HepG2 (cell line): ENCODE results near the gene SASH1. TPM values are rescaled to one million over a fixed set of nuclear protein-coding genes. Genes with fewer than 3 reads are reported as not detected.
A peak's percentile ranks its signal among the peaks of the same experiment; 100 is the strongest.

Experiments
- HDAC1 ChIP-seq: sonication (generic); formaldehyde crosslinking; IDR thresholded peaks from 2 replicates; pipeline ENCODE4 v1.5.1; 2020; ENCODE audit warnings: mild to moderate bottlenecking, missing genetic modification reagents
- HOXA7 ChIP-seq: sonication (generic); formaldehyde crosslinking; IDR thresholded peaks from 2 replicates; pipeline ENCODE4 v1.8.1; 2022; ENCODE audit warnings: mild to moderate bottlenecking, missing genetic modification reagents, moderate library complexity
- NFE2L2 ChIP-seq: fragments of 150-350 bp; IDR thresholded peaks from 2 replicates; pipeline ENCODE4 v1.6.1; 2014; ENCODE audit warnings: low read length
- PAF1 ChIP-seq: IDR thresholded peaks from 2 replicates; pipeline ENCODE4 v1.6.1; 2016; ENCODE audit warnings: missing genetic modification reagents, missing compliant biosample characterization
- ZBTB7A ChIP-seq: sonication (generic); formaldehyde crosslinking; IDR thresholded peaks from 2 replicates; pipeline ENCODE4 v1.8.0; 2022; ENCODE audit warnings: mild to moderate bottlenecking, missing genetic modification reagents
- ZC3H4 ChIP-seq: sonication (generic); formaldehyde crosslinking; IDR thresholded peaks from 2 replicates; pipeline ENCODE4 v1.4.0; 2020; ENCODE audit warnings: missing genetic modification reagents, borderline replicate concordance
- ZNF232 ChIP-seq: sonication (generic); formaldehyde crosslinking; IDR thresholded peaks from 2 replicates; pipeline ENCODE4 v1.4.0; 2020; ENCODE audit warnings: missing genetic modification reagents, borderline replicate concordance
- ZNF3 ChIP-seq: IDR thresholded peaks from 2 replicates; pipeline ENCODE4 v1.7.0; 2017; ENCODE audit warnings: inconsistent platforms
- ZNF543 ChIP-seq: sonication (generic); formaldehyde crosslinking; IDR thresholded peaks from 2 replicates; pipeline ENCODE4 v1.4.0; 2020; ENCODE audit warnings: mild to moderate bottlenecking, missing genetic modification reagents
- ZNF549 ChIP-seq: sonication (generic); formaldehyde crosslinking; IDR thresholded peaks from 2 replicates; pipeline ENCODE4 v1.5.0; 2020; ENCODE audit warnings: missing genetic modification reagents
- ZNF883 ChIP-seq: sonication (generic); formaldehyde crosslinking; IDR thresholded peaks from 2 replicates; pipeline ENCODE4 v1.5.1; 2020; ENCODE audit warnings: mild to moderate bottlenecking, missing genetic modification reagents; ENCODE audit errors: not compliant biosample characterization
- ZSCAN29 ChIP-seq: sonication (generic); formaldehyde crosslinking; conservative IDR thresholded peaks from 2 replicates; pipeline ENCODE4 v1.4.0; 2020; ENCODE audit warnings: mild to moderate bottlenecking, missing genetic modification reagents
- polyA plus RNA-seq, 8 experiments: library from polyadenylated mRNA; depleted of rRNA in 3 of 8; stranded (reverse) in 7 of 8; unstranded in 1 of 8; fragments of >200 nt; fragmentation: Illumina TruSeq in 4 of 8; extraction: Trizol in 4 of 8; gene quantifications; 2 replicates each; pipeline versions ENCODE4 v1.2.1 to v1.2.3, GENCODE V29; 2011 to 2016; ENCODE audit warnings: low read depth in 4 of 8, missing spikeins in 1 of 8, mixed read lengths in 1 of 8; ENCODE audit not compliant: insufficient read depth in 1 of 8
- total RNA-seq, 5 experiments: library from RNA; depleted of rRNA; stranded (reverse); fragments of >200 nt; fragmentation: Illumina TruSeq; extraction: Trizol; gene quantifications; 2 replicates each; pipeline ENCODE4 v1.2.3, GENCODE V29; 2016; ENCODE audit warnings: low read depth in 1 of 5
- TF ChIP-seq, protein P1 (sequence below): sonication (generic); formaldehyde crosslinking; IDR thresholded peaks from 2 replicates; pipeline ENCODE4 v1.4.0; 2020; ENCODE audit warnings: missing genetic modification reagents, borderline replicate concordance
- TF ChIP-seq, protein P2 (sequence below): sonication (generic); formaldehyde crosslinking; IDR thresholded peaks from 2 replicates; pipeline ENCODE4 v1.4.0; 2020; ENCODE audit warnings: missing genetic modification reagents
- TF ChIP-seq, protein P3 (sequence below): sonication (generic); formaldehyde crosslinking; IDR thresholded peaks from 2 replicates; pipeline ENCODE4 v1.9.0; 2021; ENCODE audit warnings: missing genetic modification reagents, mild to moderate bottlenecking, borderline replicate concordance
- TF ChIP-seq, protein P4 (sequence below): sonication (generic); formaldehyde crosslinking; IDR thresholded peaks from 2 replicates; pipeline ENCODE4 v1.5.1; 2020; ENCODE audit warnings: missing genetic modification reagents, mild to moderate bottlenecking, borderline replicate concordance
- TF ChIP-seq, protein P5 (sequence below): sonication (generic); formaldehyde crosslinking; IDR thresholded peaks from 2 replicates; pipeline ENCODE4 v1.8.0; 2022; ENCODE audit warnings: missing genetic modification reagents, mild to moderate bottlenecking, borderline replicate concordance
- TF ChIP-seq, protein P6 (sequence below): sonication (generic); formaldehyde crosslinking; IDR thresholded peaks from 2 replicates; pipeline ENCODE4 v1.4.0; 2020; ENCODE audit warnings: missing genetic modification reagents

The SASH1 gene
- total and polyA plus RNA-seq, 2 of the 13 experiments (the other 11 are each of a cell fraction or from before 2014, with no cell fraction given): 7.5 to 8.2 TPM

DNA sequence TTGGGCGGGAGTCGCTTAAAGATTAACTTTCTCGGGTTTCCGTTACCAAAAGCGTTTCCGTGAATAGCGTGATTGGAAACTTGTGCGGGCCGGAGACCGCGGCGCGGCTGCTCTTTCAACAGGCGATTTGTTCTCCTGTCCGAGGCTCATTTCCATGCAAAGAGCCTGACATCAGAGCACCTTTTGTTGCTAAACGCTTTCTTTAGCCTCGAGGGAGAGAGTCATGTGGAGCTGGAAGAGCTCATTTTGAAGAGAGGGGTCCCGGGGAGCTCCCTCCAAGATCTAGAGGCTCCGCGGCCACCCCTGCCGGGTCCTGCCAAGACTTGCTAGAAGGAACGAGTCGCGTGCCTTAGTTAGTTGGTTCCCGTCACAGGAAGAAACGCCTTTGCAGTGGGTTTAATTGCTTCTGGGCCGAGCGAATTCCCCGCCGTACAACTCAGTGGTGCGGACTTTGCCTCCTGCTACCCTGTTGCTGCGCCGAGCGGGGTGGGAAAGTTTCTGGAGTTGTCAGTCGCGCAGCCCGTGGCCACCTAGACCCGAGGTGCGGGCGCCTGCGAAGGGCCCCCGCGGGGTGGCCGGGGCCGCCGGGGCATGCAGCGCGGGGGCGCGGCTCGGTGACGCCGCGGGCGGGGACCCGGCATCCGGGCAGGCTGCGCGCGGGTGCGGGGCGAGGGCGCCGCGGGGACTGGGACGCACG is at the start of gene SASH1 (continued):
- TF ChIP-seq, protein P1, sequence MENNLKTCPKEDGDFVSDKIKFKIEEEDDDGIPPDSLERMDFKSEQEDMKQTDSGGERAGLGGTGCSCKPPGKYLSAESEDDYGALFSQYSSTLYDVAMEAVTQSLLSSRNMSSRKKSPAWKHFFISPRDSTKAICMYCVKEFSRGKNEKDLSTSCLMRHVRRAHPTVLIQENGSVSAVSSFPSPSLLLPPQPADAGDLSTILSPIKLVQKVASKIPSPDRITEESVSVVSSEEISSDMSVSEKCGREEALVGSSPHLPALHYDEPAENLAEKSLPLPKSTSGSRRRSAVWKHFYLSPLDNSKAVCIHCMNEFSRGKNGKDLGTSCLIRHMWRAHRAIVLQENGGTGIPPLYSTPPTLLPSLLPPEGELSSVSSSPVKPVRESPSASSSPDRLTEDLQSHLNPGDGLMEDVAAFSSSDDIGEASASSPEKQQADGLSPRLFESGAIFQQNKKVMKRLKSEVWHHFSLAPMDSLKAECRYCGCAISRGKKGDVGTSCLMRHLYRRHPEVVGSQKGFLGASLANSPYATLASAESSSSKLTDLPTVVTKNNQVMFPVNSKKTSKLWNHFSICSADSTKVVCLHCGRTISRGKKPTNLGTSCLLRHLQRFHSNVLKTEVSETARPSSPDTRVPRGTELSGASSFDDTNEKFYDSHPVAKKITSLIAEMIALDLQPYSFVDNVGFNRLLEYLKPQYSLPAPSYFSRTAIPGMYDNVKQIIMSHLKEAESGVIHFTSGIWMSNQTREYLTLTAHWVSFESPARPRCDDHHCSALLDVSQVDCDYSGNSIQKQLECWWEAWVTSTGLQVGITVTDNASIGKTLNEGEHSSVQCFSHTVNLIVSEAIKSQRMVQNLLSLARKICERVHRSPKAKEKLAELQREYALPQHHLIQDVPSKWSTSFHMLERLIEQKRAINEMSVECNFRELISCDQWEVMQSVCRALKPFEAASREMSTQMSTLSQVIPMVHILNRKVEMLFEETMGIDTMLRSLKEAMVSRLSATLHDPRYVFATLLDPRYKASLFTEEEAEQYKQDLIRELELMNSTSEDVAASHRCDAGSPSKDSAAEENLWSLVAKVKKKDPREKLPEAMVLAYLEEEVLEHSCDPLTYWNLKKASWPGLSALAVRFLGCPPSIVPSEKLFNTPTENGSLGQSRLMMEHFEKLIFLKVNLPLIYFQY (CRISPR knock-in tag): peak; percentile 86
- peak; percentile 63; the same call in 1 of the 2 replicates for TF ChIP-seq HDAC1 (CRISPR knock-in tag)
- TF ChIP-seq, protein P2, sequence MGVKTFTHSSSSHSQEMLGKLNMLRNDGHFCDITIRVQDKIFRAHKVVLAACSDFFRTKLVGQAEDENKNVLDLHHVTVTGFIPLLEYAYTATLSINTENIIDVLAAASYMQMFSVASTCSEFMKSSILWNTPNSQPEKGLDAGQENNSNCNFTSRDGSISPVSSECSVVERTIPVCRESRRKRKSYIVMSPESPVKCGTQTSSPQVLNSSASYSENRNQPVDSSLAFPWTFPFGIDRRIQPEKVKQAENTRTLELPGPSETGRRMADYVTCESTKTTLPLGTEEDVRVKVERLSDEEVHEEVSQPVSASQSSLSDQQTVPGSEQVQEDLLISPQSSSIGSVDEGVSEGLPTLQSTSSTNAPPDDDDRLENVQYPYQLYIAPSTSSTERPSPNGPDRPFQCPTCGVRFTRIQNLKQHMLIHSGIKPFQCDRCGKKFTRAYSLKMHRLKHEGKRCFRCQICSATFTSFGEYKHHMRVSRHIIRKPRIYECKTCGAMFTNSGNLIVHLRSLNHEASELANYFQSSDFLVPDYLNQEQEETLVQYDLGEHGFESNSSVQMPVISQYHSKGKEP (CRISPR knock-in tag): peak; percentile 55; the same call in 1 of the 2 replicates
- peak; percentile 50 for TF ChIP-seq ZNF883 (CRISPR knock-in tag)
- peak; percentile 52 for TF ChIP-seq ZNF543
- TF ChIP-seq NFE2L2: no peak
- TF ChIP-seq, protein P3, sequence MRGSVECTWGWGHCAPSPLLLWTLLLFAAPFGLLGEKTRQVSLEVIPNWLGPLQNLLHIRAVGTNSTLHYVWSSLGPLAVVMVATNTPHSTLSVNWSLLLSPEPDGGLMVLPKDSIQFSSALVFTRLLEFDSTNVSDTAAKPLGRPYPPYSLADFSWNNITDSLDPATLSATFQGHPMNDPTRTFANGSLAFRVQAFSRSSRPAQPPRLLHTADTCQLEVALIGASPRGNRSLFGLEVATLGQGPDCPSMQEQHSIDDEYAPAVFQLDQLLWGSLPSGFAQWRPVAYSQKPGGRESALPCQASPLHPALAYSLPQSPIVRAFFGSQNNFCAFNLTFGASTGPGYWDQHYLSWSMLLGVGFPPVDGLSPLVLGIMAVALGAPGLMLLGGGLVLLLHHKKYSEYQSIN (CRISPR knock-in tag): no peak
- no peak for TF ChIP-seq HOXA7 (CRISPR knock-in tag)
- TF ChIP-seq, protein P4, sequence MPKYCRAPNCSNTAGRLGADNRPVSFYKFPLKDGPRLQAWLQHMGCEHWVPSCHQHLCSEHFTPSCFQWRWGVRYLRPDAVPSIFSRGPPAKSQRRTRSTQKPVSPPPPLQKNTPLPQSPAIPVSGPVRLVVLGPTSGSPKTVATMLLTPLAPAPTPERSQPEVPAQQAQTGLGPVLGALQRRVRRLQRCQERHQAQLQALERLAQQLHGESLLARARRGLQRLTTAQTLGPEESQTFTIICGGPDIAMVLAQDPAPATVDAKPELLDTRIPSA (CRISPR knock-in tag): no peak
- TF ChIP-seq ZSCAN29 (CRISPR knock-in tag): peak; percentile 60; the same call in 1 of the 2 replicates
- no peak for TF ChIP-seq ZC3H4 (CRISPR knock-in tag)
- TF ChIP-seq ZBTB7A: no peak
- peak; percentile 53; the same call in 1 of the 2 replicates for TF ChIP-seq ZNF232 (CRISPR knock-in tag)
- TF ChIP-seq ZNF3 (CRISPR knock-in tag): no peak
- TF ChIP-seq ZNF549: no peak
- no peak for TF ChIP-seq PAF1 (CRISPR knock-in tag)
- TF ChIP-seq, protein P5, sequence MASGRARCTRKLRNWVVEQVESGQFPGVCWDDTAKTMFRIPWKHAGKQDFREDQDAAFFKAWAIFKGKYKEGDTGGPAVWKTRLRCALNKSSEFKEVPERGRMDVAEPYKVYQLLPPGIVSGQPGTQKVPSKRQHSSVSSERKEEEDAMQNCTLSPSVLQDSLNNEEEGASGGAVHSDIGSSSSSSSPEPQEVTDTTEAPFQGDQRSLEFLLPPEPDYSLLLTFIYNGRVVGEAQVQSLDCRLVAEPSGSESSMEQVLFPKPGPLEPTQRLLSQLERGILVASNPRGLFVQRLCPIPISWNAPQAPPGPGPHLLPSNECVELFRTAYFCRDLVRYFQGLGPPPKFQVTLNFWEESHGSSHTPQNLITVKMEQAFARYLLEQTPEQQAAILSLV: peak; percentile 56; the same call in 1 of the 2 replicates
- TF ChIP-seq, protein P6, sequence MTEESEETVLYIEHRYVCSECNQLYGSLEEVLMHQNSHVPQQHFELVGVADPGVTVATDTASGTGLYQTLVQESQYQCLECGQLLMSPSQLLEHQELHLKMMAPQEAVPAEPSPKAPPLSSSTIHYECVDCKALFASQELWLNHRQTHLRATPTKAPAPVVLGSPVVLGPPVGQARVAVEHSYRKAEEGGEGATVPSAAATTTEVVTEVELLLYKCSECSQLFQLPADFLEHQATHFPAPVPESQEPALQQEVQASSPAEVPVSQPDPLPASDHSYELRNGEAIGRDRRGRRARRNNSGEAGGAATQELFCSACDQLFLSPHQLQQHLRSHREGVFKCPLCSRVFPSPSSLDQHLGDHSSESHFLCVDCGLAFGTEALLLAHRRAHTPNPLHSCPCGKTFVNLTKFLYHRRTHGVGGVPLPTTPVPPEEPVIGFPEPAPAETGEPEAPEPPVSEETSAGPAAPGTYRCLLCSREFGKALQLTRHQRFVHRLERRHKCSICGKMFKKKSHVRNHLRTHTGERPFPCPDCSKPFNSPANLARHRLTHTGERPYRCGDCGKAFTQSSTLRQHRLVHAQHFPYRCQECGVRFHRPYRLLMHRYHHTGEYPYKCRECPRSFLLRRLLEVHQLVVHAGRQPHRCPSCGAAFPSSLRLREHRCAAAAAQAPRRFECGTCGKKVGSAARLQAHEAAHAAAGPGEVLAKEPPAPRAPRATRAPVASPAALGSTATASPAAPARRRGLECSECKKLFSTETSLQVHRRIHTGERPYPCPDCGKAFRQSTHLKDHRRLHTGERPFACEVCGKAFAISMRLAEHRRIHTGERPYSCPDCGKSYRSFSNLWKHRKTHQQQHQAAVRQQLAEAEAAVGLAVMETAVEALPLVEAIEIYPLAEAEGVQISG (CRISPR knock-in tag): peak; percentile 55; the same call in 1 of the 2 replicates
